Femur (tissue), 1 donor: ENCODE measurements around the gene CBX5.

Source experiments
- DNase-seq: peaks from one replicate; pipeline ENCODE4 v3.0.0-alpha.2; 2017

Gene CBX5

GRCh38 chr12:54222609-54223008 lies 57.3 kb downstream of the CBX5 start:
- no peak for DNase-seq

- DNase-seq, result no peak
These were observed 58.4 kb downstream of the CBX5 start for GRCh38 chr12:54221402-54221984.

GRCh38 chr12:54220567-54220966 lies 59.4 kb downstream of the CBX5 start:
- no peak for DNase-seq

- DNase-seq, result peak; percentile 86
These were observed 59.8 kb downstream of the CBX5 start for GRCh38 chr12:54220092-54220557.

GRCh38 chr12:54217774-54218241 lies 62.1 kb downstream of the CBX5 start:
- peak; percentile 67 for DNase-seq

GRCh38 chr12:54216797-54217661 lies 62.9 kb downstream of the CBX5 start:
- DNase-seq, result peak; percentile 89

GRCh38 chr12:54215989-54216796 lies 63.7 kb downstream of the CBX5 start:
- DNase-seq, result peak; percentile 53

- peak; percentile 90 for DNase-seq
These were observed 65.1 kb downstream of the CBX5 start for GRCh38 chr12:54214553-54215406.

- no peak for DNase-seq
These were observed 66.8 kb downstream of the CBX5 start for GRCh38 chr12:54213079-54213478.

- no peak for DNase-seq
These were observed 68.0 kb downstream of the CBX5 start for GRCh38 chr12:54211920-54212319.

GRCh38 chr12:54210400-54210790 lies 69.5 kb downstream of the CBX5 start:
- no peak for DNase-seq

GRCh38 chr12:54208591-54208990 lies 71.3 kb downstream of the CBX5 start:
- DNase-seq, result no peak

- peak; percentile 88 for DNase-seq
These were observed 72.2 kb downstream of the CBX5 start for GRCh38 chr12:54207539-54208294.

- no peak for DNase-seq
These were observed 73.1 kb downstream of the CBX5 start for GRCh38 chr12:54206791-54207190.

GRCh38 chr12:54204316-54204715 lies 75.6 kb downstream of the CBX5 start:
- no peak for DNase-seq

GRCh38 chr12:54201001-54201794 lies 78.7 kb downstream of the CBX5 start:
- peak; percentile 89 for DNase-seq

GRCh38 chr12:54200412-54200811 lies 79.5 kb downstream of the CBX5 start:
- DNase-seq, result no peak

- no peak for DNase-seq
These were observed 80.0 kb downstream of the CBX5 start for GRCh38 chr12:54199917-54200316.

GRCh38 chr12:54199034-54199433 lies 80.9 kb downstream of the CBX5 start:
- DNase-seq, result no peak

- peak; percentile 70 for DNase-seq
These were observed 82.5 kb downstream of the CBX5 start for GRCh38 chr12:54197431-54197909.
